ENCODE measurements around the gene RPL27.
"Not testable (repeated sequence)": the region's sequence is repeated elsewhere in the genome, so short reads cannot be mapped to it uniquely, and the experiment has no call there.

RPL27 gene

GRCh38 chr17:42993913-42994312 lies 4.3 kb upstream of the RPL27 start:
- DNase-seq (ENCODE audit: low read depth in 2 of 2) = not testable (repeated sequence)

DNA sequence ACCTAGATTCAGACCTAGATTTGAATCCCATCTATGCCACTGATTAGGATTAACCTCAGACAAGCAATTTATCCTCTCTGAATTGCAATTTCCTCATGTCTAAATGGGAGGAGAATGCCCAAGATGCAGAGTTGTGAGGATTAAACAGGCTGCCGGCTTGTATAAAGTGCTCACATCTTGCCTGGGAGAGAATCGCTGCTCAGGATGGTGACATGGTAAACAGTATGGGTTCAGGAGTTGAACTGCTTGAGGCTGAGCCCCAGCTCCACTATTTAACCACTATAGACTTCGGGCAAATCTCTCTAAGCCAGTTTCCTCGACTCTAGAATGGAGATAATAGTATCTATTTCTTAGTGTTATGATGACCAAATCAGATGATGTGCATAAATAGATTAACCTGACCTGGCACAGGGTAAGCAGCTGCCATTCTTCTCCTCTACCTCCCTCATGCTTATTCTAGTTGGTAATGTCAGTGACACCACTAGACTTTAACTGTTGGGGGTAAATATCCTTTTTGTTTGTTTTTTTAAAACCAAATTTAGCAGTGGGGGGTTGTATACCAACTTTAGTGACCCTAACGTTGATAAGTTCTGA lies 732 bp upstream of the RPL27 start:
- no peak for DNase-seq (ENCODE audit: low read depth in 2 of 2)

- no peak for DNase-seq (ENCODE audit: low read depth in 2 of 2)
Observed at GRCh38 chr17:42999003-42999525, 845 bp downstream of the RPL27 start.

GRCh38 chr17:43000894-43001293 lies 2.7 kb downstream of the RPL27 start:
- not testable (repeated sequence) for DNase-seq (ENCODE audit: low read depth in 2 of 2)

- no peak for DNase-seq (ENCODE audit: low read depth in 2 of 2)
Observed at GRCh38 chr17:43003542-43004172, 5.4 kb downstream of the RPL27 start.

- DNase-seq (ENCODE audit: low read depth in 2 of 2) = peak; percentile 78 to 82
Observed at GRCh38 chr17:43006639-43007551, 8.7 kb downstream of the RPL27 start, which contains the start of gene IFI35. Gene IFI35 (plus strand): TSS chr17:43006784. CDS start chr17:43006948, 164 bp downstream.

GRCh38 chr17:43010667-43011308 lies 12.6 kb downstream of the RPL27 start:
- no peak for DNase-seq (ENCODE audit: low read depth in 2 of 2)

GRCh38 chr17:43011728-43012472 lies 13.7 kb downstream of the RPL27 start:
- no peak for DNase-seq (ENCODE audit: low read depth in 2 of 2)

DNA sequence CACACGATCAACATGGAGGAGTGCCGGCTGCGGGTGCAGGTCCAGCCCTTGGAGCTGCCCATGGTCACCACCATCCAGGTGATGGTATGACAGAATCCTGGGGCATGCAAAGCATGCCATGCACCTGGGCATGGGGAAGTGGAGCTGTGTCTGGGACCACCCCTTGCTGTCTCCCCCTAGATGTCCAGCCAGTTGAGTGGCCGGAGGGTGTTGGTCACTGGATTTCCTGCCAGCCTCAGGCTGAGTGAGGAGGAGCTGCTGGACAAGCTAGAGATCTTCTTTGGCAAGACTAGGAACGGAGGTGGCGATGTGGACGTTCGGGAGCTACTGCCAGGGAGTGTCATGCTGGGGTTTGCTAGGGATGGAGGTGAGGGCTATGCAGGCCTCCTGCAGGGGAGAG lies 15.1 kb downstream of the RPL27 start:
- DNase-seq (ENCODE audit: low read depth in 2 of 2) = no peak

GRCh38 chr17:43014020-43014648 lies 15.9 kb downstream of the RPL27 start:
- no peak for DNase-seq (ENCODE audit: low read depth in 2 of 2)

DNA sequence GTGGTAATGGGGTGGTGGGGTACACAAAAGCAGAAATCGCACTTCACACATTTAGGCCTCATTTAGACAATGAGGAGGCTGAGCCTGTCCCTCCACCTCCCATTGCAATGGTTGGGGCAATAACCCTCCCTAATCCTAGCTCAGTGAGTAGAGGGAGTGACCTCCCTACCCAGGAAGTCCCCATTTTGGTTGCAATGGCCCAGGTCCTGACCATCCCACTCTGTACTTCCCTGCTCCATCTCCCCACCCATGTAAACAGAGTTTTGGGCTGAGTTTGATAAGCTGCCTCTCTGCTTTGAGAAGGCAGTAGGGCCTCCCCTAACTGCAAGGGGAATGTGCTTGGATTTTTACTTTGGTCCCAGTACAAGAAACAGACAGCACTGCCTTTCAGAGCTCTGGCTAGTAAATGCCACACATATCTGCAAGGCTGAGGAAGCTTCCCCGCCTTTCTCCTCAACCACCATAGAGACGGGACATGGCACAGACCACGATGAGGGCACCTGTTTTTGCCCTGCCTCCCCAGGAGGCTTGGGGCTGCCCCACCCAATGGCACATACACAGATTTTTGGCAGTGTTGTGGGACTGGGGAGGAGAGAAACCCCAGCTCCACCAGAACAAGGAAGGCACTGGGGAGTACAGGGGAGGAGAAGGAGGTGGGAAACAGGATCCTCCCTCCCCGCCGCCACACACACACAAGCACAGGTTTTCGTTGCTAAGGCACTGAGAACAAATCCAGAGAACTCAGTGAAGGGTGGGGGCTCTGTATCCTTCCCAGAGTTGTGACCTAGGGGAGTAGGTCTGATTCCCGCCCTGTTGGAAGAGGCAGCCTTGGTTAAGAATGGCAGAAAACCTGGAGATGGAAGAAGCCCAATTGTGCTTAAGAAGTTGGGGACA lies 16.7 kb downstream of the RPL27 start:
- no peak for DNase-seq (ENCODE audit: low read depth in 2 of 2)

- DNase-seq (ENCODE audit: low read depth in 2 of 2) = no peak
Observed at GRCh38 chr17:43015579-43015978, 17.4 kb downstream of the RPL27 start.

DNA sequence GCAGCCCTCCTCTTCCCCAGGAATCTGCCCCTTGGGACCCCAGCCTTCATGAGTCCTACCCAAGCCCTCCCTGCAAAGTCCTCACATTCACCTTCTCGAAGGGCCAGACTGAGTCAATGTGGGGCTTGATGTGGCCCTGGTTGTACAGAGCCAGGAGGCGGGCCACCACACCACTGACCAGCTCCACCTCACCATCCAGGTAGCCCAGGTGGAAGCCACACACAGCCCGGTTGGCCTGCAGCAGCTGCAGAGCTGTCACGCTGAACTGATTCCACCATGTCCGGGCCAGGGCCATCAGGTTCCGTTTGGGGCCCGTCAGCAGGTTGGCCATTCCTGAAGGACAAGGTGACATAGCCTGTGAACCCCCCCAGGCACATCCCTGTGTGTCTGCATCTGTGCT lies 18.0 kb downstream of the RPL27 start:
- no peak for DNase-seq (ENCODE audit: low read depth in 2 of 2)

- DNase-seq (ENCODE audit: low read depth in 2 of 2) = no peak
Observed at GRCh38 chr17:43018008-43018853, 20.0 kb downstream of the RPL27 start.

- DNase-seq (ENCODE audit: low read depth in 2 of 2) = no peak
Observed at GRCh38 chr17:43018932-43019331, 20.7 kb downstream of the RPL27 start.

GRCh38 chr17:43019418-43019817 lies 21.2 kb downstream of the RPL27 start:
- DNase-seq (ENCODE audit: low read depth in 2 of 2) = no peak

DNA sequence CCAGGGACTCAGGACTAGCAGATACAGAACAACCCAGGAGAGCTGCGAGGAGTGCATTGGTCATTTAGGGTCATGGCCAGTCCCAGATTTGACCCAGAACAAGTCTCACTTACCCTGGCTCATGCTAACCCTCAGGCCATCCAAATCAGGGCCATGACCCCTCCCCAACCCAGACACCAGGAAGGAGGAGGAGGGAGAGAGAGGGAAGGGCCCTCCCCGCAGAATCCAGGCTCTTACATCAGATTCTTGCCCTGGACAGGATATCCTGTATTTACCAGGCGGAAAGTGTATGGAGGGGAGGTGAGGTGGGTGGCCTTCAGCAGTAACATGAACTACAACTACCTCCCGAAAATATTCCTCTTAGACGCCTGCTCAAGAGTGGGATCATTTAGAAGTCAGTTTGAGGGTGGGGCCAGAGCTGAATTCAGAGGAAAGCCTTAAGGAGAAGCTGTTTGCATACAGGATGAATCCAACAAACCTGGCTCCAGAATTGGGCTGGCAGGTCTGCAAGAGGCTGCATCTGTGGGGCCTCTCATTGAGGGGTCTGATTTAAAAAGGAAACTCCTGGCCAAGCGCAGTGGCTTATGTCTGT lies 21.9 kb downstream of the RPL27 start:
- no peak for DNase-seq (ENCODE audit: low read depth in 2 of 2)

All from stimulated activated CD4-positive, alpha-beta T cell treated with anti-CD3 and anti-CD28 coated beads, Interleukin-15, amount 100 ng/mL, for 48 hours (primary cell).